Raji (cell line): ENCODE results near the gene ZNF783.

ENCODE experiments used
- POLR2A ChIP-seq: IDR thresholded peaks from 2 replicates; pipeline ENCODE4 v1.6.1; 2011; ENCODE audit warnings: low read depth, low read length, control low read depth; ENCODE audit not compliant: insufficient read depth

The ZNF783 gene

GRCh38 chr7:149232362-149232761, 29.6 kb upstream of the ZNF783 start:
- no peak for TF ChIP-seq POLR2A

- TF ChIP-seq POLR2A: no peak
These were observed 24.5 kb upstream of the ZNF783 start for GRCh38 chr7:149237502-149237901.

GRCh38 chr7:149238051-149238450, 23.9 kb upstream of the ZNF783 start:
- TF ChIP-seq POLR2A: no peak

GRCh38 chr7:149239345-149240143, 22.5 kb upstream of the ZNF783 start, which contains the start of gene ZNF212:
Gene ZNF212, plus strand, starts transcription at chr7:149239651. Its CDS starts 128 bp downstream, at chr7:149239779.
- peak; percentile 70 for TF ChIP-seq POLR2A

- TF ChIP-seq POLR2A: no peak
These were observed 21.4 kb upstream of the ZNF783 start for GRCh38 chr7:149240637-149241036.

- TF ChIP-seq POLR2A: no peak
These were observed 20.3 kb upstream of the ZNF783 start for GRCh38 chr7:149241696-149242095.

- TF ChIP-seq POLR2A: no peak
These were observed 16.8 kb upstream of the ZNF783 start for GRCh38 chr7:149245244-149245643.

- TF ChIP-seq POLR2A: no peak
These were observed 16.3 kb upstream of the ZNF783 start for GRCh38 chr7:149245744-149246143.

GRCh38 chr7:149248777-149249176, 13.2 kb upstream of the ZNF783 start:
- no peak for TF ChIP-seq POLR2A

GRCh38 chr7:149252378-149252777, 9.6 kb upstream of the ZNF783 start:
- no peak for TF ChIP-seq POLR2A

GRCh38 chr7:149253665-149254064, 8.3 kb upstream of the ZNF783 start:
- no peak for TF ChIP-seq POLR2A

- no peak for TF ChIP-seq POLR2A
These were observed 7.7 kb upstream of the ZNF783 start for GRCh38 chr7:149254181-149254858.

GRCh38 chr7:149255174-149255573, 6.8 kb upstream of the ZNF783 start:
- no peak for TF ChIP-seq POLR2A

- no peak for TF ChIP-seq POLR2A
These were observed 5.4 kb upstream of the ZNF783 start for GRCh38 chr7:149256568-149256967.

- TF ChIP-seq POLR2A: no peak
These were observed 4.8 kb upstream of the ZNF783 start for GRCh38 chr7:149257146-149257545.

GRCh38 chr7:149261316-149261828, 624 bp upstream of the ZNF783 start:
- no peak for TF ChIP-seq POLR2A
